CD4-positive, alpha-beta T cell treated with Interleukin-4 for 4 hours (primary cell): ENCODE measurements around the gene DSG4.
"Not testable (repeated sequence)": the region's sequence is repeated elsewhere in the genome, so short reads cannot be mapped to it uniquely, and the experiment has no call there.

Source experiments
- DNase-seq: peaks from one replicate; pipeline ENCODE4 v3.0.0-alpha.2; 2020

The DSG4 gene, protein sequence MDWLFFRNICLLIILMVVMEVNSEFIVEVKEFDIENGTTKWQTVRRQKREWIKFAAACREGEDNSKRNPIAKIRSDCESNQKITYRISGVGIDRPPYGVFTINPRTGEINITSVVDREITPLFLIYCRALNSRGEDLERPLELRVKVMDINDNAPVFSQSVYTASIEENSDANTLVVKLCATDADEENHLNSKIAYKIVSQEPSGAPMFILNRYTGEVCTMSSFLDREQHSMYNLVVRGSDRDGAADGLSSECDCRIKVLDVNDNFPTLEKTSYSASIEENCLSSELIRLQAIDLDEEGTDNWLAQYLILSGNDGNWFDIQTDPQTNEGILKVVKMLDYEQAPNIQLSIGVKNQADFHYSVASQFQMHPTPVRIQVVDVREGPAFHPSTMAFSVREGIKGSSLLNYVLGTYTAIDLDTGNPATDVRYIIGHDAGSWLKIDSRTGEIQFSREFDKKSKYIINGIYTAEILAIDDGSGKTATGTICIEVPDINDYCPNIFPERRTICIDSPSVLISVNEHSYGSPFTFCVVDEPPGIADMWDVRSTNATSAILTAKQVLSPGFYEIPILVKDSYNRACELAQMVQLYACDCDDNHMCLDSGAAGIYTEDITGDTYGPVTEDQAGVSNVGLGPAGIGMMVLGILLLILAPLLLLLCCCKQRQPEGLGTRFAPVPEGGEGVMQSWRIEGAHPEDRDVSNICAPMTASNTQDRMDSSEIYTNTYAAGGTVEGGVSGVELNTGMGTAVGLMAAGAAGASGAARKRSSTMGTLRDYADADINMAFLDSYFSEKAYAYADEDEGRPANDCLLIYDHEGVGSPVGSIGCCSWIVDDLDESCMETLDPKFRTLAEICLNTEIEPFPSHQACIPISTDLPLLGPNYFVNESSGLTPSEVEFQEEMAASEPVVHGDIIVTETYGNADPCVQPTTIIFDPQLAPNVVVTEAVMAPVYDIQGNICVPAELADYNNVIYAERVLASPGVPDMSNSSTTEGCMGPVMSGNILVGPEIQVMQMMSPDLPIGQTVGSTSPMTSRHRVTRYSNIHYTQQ

GRCh38 chr18:31376477-31376876 lies at the start of gene DSG4:
TSS of gene DSG4 (plus strand) at chr18:31376777. CDS start at chr18:31376912, 135 bp downstream.
- DNase-seq: no peak

DNA sequence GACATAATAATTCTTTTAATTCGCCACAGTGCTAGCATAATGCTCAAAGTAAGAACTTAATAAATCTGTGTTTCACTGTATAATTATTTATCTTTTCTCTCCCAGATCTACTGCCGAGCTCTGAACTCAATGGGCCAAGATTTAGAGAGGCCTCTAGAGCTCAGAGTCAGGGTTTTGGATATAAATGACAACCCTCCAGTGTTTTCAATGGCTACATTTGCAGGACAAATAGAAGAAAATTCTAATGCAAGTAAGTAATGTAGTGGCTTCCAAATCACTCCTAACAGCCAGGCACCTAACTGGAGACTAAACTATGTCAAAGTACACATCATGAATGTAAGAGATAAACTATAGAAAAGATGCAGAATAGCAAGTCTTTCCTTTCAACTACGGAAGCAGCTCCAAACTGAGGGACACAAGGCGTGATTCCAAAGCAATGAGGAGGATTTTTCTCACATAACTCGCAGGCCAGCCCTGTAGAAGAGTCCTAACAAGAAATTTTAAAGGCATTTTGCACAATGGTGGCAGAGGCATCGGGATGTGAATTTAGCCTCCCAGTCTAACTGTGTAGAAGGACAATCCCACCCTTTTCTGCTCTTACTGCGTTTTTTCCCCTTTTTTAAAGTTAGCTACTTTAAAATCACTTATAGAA lies 46.7 kb upstream of the DSG4 start:
- no peak for DNase-seq

- DNase-seq: no peak
Observed at GRCh38 chr18:31343454-31343853, 33.1 kb upstream of the DSG4 start.

GRCh38 chr18:31353336-31353735 lies 23.2 kb upstream of the DSG4 start:
- DNase-seq: not testable (repeated sequence)

GRCh38 chr18:31354990-31355389 lies 21.6 kb upstream of the DSG4 start:
- no peak for DNase-seq

DNA sequence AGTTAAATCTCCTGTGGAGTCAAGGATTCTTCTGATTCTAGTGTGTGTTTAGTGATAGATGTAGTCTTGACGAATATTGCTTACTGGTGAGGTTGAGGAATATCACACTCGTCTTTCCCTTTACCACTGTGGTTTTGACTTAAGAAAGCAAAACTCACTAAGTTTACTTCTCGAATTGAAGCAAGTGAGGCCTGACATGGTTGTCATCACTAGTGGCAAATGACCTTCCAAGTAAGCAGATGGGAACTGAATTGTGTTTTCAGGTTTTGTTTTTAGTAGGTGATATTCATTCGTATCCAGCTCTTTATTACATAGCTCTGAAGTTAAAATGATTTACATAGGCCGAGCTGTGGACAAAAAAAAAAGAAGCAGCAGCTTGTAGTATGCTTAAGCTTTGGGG lies 20.6 kb upstream of the DSG4 start:
- no peak for DNase-seq

DNA sequence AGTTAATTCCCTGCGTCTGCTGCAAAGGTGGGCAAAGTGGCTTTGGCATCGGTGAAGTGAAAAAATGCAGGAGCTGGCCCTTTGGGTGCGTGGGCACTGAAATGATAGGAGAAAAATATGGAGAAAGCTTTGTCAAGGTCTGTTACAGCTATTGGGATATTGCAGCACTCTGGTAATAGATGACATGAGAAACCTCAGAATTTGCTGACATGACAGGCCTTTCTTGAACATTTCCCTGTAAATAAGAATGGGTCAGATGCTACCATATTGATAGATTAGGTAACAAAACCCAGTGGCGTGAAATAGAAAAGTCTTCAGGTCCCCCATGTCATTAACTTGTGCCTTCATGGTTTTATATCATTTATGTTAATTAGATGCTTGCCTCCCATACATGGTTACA lies 12.4 kb upstream of the DSG4 start:
- DNase-seq: no peak

GRCh38 chr18:31369478-31369877 lies 7.1 kb upstream of the DSG4 start:
- DNase-seq: no peak

- DNase-seq: no peak
Observed at GRCh38 chr18:31371989-31372388, 4.6 kb upstream of the DSG4 start.

- DNase-seq: no peak
Observed at GRCh38 chr18:31373641-31374040, 2.9 kb upstream of the DSG4 start.

- no peak for DNase-seq
Observed at GRCh38 chr18:31380912-31381311, 4.3 kb downstream of the DSG4 start.

DNA sequence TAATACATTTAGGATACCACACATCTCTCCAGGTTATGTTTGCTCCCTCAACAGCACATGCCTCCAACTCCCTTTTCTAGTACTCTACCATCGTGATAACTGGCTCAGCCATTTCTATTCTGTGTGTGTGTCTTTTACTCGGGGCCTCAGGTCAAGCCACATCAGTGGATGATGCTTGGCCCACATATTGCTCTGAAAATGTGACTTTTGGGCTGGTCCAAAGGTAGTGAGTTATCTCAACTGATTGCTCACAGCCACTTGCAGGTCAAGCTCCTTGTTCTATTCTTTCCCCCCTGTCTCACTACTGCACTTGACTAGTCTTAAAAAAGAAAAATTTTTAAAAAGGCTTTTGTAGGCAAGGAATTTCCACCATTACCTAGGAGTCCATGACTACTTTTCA lies 5.5 kb downstream of the DSG4 start:
- DNase-seq: no peak

GRCh38 chr18:31386741-31387140 lies 10.2 kb downstream of the DSG4 start:
- DNase-seq: no peak

- DNase-seq: no peak
Observed at GRCh38 chr18:31393286-31393685, 16.7 kb downstream of the DSG4 start.

DNA sequence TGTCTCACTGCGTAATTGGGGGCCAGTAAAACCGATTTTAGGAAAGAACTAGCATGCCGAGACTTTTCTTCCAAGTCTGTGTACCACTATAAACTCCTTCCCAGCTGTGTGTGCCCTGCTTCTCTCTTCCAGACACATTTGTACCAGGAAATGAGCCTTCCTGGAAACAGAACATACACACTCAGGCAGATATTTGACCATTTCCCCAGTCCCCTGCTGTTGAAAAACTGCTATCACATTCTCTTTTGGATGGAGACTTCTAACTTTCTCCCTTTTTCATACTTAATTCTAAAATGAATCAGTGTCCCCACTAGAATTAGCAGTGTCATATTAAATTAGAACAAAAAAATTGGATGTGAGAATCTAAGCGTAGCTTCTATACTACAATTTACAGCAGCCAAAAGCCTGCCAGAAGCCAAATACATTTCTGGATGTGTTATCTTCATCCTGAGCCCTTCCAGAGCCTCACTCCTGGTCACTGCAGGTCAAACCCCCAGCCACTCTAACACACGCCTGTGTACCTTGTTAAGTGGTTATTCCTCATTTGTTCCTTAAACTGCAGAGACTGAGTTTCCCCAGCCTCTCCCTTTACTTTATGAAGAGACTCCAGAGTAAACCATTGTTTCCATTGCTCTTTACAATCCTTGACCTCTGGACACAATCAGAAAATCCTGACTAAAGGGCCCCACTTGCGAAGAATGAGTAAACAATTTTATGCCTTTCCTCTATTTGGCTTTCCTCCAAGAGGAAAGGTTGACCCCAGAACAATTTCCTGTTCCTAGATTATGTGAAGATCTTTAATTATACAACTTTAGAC lies 20.4 kb downstream of the DSG4 start:
- no peak for DNase-seq

DNA sequence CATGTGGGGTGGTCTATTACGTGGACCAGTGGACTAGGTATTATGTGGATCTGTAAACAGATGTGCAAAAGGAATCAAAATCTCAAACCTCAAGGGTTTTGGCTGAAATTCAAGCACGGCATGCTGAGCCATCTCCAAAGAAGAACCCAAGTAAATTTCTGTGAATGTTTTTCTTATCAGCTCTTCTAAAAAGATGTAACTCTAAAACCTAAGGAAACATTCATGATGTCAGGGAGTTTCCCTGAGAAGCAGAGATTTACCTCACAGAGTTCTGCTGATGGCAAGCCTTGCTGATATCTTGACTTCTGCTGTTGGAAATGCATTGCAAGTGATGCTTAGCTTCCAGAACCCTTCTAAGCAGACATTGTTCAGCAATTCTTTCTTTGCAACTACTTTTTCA lies 21.6 kb downstream of the DSG4 start:
- DNase-seq: no peak

- DNase-seq: no peak
Observed at GRCh38 chr18:31399306-31400032, 22.9 kb downstream of the DSG4 start.

- no peak for DNase-seq
Observed at GRCh38 chr18:31401156-31402025, 24.8 kb downstream of the DSG4 start.

DNA sequence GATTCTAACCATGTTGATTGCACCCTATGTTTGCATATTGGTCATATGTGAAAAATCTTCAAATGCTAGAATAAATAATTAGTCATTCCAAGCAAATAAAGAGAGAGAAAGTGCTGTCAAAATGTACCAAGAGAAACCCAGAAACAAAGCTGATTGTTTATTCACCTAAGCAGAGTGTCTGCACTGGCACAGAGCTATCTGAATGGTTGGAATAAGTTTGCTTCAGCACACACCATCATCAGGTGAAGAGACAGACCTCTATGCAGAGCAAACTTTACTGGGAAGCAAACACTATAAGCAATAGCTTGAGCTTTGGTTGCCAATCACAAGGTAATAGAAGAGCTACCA lies 25.4 kb downstream of the DSG4 start:
- no peak for DNase-seq

DNA sequence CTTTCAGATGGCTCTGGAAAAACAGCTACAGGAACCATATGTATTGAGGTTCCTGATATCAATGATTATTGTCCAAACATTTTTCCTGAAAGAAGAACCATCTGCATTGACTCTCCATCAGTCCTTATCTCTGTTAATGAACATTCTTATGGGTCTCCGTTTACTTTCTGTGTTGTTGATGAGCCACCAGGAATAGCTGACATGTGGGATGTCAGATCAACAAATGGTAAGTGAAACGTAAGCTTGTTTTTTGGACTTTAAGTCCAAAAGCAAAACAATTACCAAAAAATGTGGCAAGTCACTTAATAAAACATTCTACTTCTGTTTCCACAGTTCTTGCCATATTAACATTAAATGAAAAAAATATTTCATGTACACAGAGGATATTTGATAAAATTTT lies 26.8 kb downstream of the DSG4 start:
- no peak for DNase-seq

- DNase-seq: no peak
Observed at GRCh38 chr18:31407649-31408048, 31.1 kb downstream of the DSG4 start.
